WTC11 (cell line): ENCODE results near the gene GRK2. TPM values are rescaled to one million over a fixed set of nuclear protein-coding genes. Genes with fewer than 3 reads are reported as not detected.
A peak's percentile ranks its signal among the peaks of the same experiment; 100 is the strongest.

Experiments used
- ATAC-seq: fragments of 200-7000 bp; cut with Tn5 transposase; 2 replicates; pipeline ENCODE4 v1.10.0; 2021; ENCODE audit warnings: mild to moderate bottlenecking, moderate library complexity
- CTCF ChIA-PET: fragments of 300-600 bp; sonication (Branson Sonifier 250); formaldehyde crosslinking; loops from one replicate; lab custom pipeline; 2021; ENCODE audit warnings: antibody characterized with exemption; lab: Charles Lee
- POLR2A ChIA-PET: fragments of 350-600 bp; sonication (Branson Sonifier 250); formaldehyde crosslinking; loops from one replicate; lab custom pipeline; 2021; ENCODE audit warnings: antibody characterized with exemption; lab: Charles Lee
- DNase-seq: peaks from one replicate; pipeline ENCODE4 v3.0.0; 2021; ENCODE audit warnings: low spot score
- H3K27ac Mint-ChIP-seq: 2 replicates; pipeline ENCODE4 v1.8.0; 2021; ENCODE audit warnings: mixed read lengths
- H3K27me3 Mint-ChIP-seq: 2 replicates; pipeline ENCODE4 v1.8.0; 2021; ENCODE audit warnings: low read depth, mild to moderate bottlenecking, moderate library complexity, mixed read lengths
- H3K36me3 Mint-ChIP-seq: 2 replicates; pipeline ENCODE4 v1.8.0; 2021; ENCODE audit warnings: mixed read lengths
- H3K4me1 Mint-ChIP-seq: 2 replicates; pipeline ENCODE4 v1.8.0; 2022; ENCODE audit warnings: mixed read lengths
- H3K4me3 Mint-ChIP-seq: 2 replicates; pipeline ENCODE4 v1.8.0; 2021; ENCODE audit warnings: mild to moderate bottlenecking, moderate library complexity, mixed read lengths
- H3K9me3 Mint-ChIP-seq: 2 replicates; pipeline ENCODE4 v1.8.0; 2021; ENCODE audit warnings: mixed read lengths
- ELF4 ChIP-seq: sonication (generic); formaldehyde crosslinking; IDR thresholded peaks from 2 replicates; pipeline ENCODE4 v1.8.1; 2022; ENCODE audit warnings: low read depth, mild to moderate bottlenecking, moderate library complexity, missing genetic modification reagents
- FOXJ3 ChIP-seq: sonication (generic); formaldehyde crosslinking; IDR thresholded peaks from 2 replicates; pipeline ENCODE4 v1.9.0; 2021; ENCODE audit warnings: missing genetic modification reagents, mild to moderate bottlenecking, borderline replicate concordance
- IRF2 ChIP-seq: sonication (generic); formaldehyde crosslinking; IDR thresholded peaks from 2 replicates; pipeline ENCODE4 v1.8.0; 2022; ENCODE audit warnings: low read depth, missing genetic modification reagents, borderline replicate concordance
- NFATC4 ChIP-seq: fragments of 250-450 bp; sonication (Bioruptor Pico); IDR thresholded peaks from 2 replicates; pipeline ENCODE4 v1.9.0; 2021; ENCODE audit warnings: mild to moderate bottlenecking
- NR1H2 ChIP-seq: sonication (generic); formaldehyde crosslinking; IDR thresholded peaks from 2 replicates; pipeline ENCODE4 v1.9.0; 2021; ENCODE audit warnings: mild to moderate bottlenecking, moderate library complexity, missing genetic modification reagents
- PRRX2 ChIP-seq: fragments of 250-450 bp; sonication (Bioruptor Pico); IDR thresholded peaks from 2 replicates; pipeline ENCODE4 v1.8.0; 2021; ENCODE audit warnings: mild to moderate bottlenecking
- ZNF121 ChIP-seq: sonication (generic); formaldehyde crosslinking; IDR thresholded peaks from 2 replicates; pipeline ENCODE4 v1.8.0; 2023; ENCODE audit warnings: missing genetic modification reagents
- ZNF232 ChIP-seq: sonication (generic); formaldehyde crosslinking; IDR thresholded peaks from 2 replicates; pipeline ENCODE4 v1.8.0; 2022; ENCODE audit warnings: mild to moderate bottlenecking, missing genetic modification reagents
- ZNF263 ChIP-seq: sonication (generic); formaldehyde crosslinking; IDR thresholded peaks from 2 replicates; pipeline ENCODE4 v1.8.1; 2022; ENCODE audit warnings: low read depth, mild to moderate bottlenecking, moderate library complexity, missing genetic modification reagents
- ZNF416 ChIP-seq: fragments of 250-450 bp; sonication (Bioruptor Pico); IDR thresholded peaks from 2 replicates; pipeline ENCODE4 v1.9.0; 2021; ENCODE audit warnings: mild to moderate bottlenecking, inconsistent platforms
- total RNA-seq: library from RNA; stranded (reverse); gene quantifications from 3 replicates; pipeline ENCODE4 v1.2.3, GENCODE V29; 2021
- TF ChIP-seq, protein P1 (sequence below): sonication (generic); formaldehyde crosslinking; IDR thresholded peaks from 2 replicates; pipeline ENCODE4 v1.8.1; 2023; ENCODE audit warnings: mild to moderate bottlenecking, missing genetic modification reagents, moderate library complexity
- TF ChIP-seq, protein P2 (sequence below): sonication (generic); formaldehyde crosslinking; IDR thresholded peaks from 2 replicates; pipeline ENCODE4 v1.8.0; 2023; ENCODE audit warnings: missing genetic modification reagents, mild to moderate bottlenecking, borderline replicate concordance
- TF ChIP-seq, protein P3 (sequence below): fragments of 200-600 bp; IDR thresholded peaks from 2 replicates; pipeline ENCODE4 v1.8.0; 2022; ENCODE audit warnings: antibody characterized with exemption
- TF ChIP-seq, protein P4 (sequence below): fragments of 250-450 bp; sonication (Bioruptor Pico); IDR thresholded peaks from 2 replicates; pipeline ENCODE4 v1.9.0; 2021; ENCODE audit warnings: mild to moderate bottlenecking, borderline replicate concordance

The GRK2 gene
- total RNA-seq, 1 experiment from 2014 or later = 68.1 TPM

DNA sequence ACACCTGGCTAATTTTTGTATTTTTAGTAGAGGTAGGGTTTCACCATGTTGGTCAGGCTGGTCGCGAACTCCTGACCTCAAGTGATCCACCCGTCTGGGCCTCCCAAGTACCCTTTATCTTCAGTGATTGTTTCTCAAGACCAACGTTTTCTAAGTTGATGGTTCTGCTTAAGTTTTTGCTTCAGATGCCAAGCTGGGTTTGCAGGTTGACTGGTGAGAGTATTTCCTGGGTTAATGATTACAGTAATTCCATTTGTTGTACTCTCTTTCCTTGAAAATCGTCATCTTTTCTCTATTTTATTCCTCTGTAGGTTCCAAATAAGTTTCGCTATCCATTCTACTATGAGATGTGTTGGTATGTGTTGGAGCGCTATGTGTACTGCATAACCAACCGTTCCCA lies 38.5 kb upstream of the GRK2 start (continued):
- TF ChIP-seq, protein P1, sequence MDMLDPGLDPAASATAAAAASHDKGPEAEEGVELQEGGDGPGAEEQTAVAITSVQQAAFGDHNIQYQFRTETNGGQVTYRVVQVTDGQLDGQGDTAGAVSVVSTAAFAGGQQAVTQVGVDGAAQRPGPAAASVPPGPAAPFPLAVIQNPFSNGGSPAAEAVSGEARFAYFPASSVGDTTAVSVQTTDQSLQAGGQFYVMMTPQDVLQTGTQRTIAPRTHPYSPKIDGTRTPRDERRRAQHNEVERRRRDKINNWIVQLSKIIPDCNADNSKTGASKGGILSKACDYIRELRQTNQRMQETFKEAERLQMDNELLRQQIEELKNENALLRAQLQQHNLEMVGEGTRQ (CRISPR knock-in tag) = no peak
- TF ChIP-seq NR1H2 (CRISPR knock-in tag) = no peak
- TF ChIP-seq ELF4 (CRISPR knock-in tag) = no peak
- TF ChIP-seq, protein P2, sequence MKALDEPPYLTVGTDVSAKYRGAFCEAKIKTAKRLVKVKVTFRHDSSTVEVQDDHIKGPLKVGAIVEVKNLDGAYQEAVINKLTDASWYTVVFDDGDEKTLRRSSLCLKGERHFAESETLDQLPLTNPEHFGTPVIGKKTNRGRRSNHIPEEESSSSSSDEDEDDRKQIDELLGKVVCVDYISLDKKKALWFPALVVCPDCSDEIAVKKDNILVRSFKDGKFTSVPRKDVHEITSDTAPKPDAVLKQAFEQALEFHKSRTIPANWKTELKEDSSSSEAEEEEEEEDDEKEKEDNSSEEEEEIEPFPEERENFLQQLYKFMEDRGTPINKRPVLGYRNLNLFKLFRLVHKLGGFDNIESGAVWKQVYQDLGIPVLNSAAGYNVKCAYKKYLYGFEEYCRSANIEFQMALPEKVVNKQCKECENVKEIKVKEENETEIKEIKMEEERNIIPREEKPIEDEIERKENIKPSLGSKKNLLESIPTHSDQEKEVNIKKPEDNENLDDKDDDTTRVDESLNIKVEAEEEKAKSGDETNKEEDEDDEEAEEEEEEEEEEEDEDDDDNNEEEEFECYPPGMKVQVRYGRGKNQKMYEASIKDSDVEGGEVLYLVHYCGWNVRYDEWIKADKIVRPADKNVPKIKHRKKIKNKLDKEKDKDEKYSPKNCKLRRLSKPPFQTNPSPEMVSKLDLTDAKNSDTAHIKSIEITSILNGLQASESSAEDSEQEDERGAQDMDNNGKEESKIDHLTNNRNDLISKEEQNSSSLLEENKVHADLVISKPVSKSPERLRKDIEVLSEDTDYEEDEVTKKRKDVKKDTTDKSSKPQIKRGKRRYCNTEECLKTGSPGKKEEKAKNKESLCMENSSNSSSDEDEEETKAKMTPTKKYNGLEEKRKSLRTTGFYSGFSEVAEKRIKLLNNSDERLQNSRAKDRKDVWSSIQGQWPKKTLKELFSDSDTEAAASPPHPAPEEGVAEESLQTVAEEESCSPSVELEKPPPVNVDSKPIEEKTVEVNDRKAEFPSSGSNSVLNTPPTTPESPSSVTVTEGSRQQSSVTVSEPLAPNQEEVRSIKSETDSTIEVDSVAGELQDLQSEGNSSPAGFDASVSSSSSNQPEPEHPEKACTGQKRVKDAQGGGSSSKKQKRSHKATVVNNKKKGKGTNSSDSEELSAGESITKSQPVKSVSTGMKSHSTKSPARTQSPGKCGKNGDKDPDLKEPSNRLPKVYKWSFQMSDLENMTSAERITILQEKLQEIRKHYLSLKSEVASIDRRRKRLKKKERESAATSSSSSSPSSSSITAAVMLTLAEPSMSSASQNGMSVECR (CRISPR knock-in tag) = no peak
- TF ChIP-seq, protein P3, sequence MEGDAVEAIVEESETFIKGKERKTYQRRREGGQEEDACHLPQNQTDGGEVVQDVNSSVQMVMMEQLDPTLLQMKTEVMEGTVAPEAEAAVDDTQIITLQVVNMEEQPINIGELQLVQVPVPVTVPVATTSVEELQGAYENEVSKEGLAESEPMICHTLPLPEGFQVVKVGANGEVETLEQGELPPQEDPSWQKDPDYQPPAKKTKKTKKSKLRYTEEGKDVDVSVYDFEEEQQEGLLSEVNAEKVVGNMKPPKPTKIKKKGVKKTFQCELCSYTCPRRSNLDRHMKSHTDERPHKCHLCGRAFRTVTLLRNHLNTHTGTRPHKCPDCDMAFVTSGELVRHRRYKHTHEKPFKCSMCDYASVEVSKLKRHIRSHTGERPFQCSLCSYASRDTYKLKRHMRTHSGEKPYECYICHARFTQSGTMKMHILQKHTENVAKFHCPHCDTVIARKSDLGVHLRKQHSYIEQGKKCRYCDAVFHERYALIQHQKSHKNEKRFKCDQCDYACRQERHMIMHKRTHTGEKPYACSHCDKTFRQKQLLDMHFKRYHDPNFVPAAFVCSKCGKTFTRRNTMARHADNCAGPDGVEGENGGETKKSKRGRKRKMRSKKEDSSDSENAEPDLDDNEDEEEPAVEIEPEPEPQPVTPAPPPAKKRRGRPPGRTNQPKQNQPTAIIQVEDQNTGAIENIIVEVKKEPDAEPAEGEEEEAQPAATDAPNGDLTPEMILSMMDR = no peak
- TF ChIP-seq ZNF263 (CRISPR knock-in tag) = no peak
- TF ChIP-seq, protein P4, sequence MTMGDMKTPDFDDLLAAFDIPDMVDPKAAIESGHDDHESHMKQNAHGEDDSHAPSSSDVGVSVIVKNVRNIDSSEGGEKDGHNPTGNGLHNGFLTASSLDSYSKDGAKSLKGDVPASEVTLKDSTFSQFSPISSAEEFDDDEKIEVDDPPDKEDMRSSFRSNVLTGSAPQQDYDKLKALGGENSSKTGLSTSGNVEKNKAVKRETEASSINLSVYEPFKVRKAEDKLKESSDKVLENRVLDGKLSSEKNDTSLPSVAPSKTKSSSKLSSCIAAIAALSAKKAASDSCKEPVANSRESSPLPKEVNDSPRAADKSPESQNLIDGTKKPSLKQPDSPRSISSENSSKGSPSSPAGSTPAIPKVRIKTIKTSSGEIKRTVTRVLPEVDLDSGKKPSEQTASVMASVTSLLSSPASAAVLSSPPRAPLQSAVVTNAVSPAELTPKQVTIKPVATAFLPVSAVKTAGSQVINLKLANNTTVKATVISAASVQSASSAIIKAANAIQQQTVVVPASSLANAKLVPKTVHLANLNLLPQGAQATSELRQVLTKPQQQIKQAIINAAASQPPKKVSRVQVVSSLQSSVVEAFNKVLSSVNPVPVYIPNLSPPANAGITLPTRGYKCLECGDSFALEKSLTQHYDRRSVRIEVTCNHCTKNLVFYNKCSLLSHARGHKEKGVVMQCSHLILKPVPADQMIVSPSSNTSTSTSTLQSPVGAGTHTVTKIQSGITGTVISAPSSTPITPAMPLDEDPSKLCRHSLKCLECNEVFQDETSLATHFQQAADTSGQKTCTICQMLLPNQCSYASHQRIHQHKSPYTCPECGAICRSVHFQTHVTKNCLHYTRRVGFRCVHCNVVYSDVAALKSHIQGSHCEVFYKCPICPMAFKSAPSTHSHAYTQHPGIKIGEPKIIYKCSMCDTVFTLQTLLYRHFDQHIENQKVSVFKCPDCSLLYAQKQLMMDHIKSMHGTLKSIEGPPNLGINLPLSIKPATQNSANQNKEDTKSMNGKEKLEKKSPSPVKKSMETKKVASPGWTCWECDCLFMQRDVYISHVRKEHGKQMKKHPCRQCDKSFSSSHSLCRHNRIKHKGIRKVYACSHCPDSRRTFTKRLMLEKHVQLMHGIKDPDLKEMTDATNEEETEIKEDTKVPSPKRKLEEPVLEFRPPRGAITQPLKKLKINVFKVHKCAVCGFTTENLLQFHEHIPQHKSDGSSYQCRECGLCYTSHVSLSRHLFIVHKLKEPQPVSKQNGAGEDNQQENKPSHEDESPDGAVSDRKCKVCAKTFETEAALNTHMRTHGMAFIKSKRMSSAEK (CRISPR knock-in tag) = no peak
- no peak for TF ChIP-seq PRRX2 (CRISPR knock-in tag)
- no peak for TF ChIP-seq IRF2 (CRISPR knock-in tag)
- no peak for TF ChIP-seq ZNF416 (CRISPR knock-in tag)
- TF ChIP-seq, all 79 proteins: peak for 0

DNA sequence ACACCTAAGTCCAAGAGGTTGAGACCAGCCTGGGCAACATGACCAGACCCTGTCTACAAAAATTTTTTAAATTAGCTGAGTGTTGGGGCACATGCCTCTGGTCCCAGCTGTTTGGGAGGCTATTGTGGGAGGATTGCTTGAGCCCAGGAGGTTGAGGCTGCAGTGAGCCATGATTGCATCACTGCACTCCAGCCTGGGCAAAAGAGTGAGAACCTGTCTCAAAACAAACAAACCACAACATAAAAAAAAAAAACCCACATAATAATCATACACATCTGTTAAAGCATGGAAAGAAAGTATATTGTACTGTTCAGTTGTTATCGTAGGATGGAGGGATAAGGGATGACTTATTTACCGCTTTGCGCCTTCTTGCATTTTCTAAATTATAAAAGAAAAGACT lies 35.9 kb upstream of the GRK2 start:
- ATAC-seq (no peak), DNase-seq (no peak)
- ChIA-PET CTCF (interaction anchor here (0.6 kb wide), 2 partner anchors 9 to 57 kb away, joined by 3 read pairs; no protein-coding TSS in a partner anchor), POLR2A (no interaction called here)
- H3K27ac Mint-ChIP-seq = no peak overlapping the region
- no peaks in the 10 kb centered on the region for H3K9me3 Mint-ChIP-seq
- no peak overlapping the region for H3K4me3 Mint-ChIP-seq
- no peaks in the 10 kb centered on the region for H3K27me3 Mint-ChIP-seq
- TF ChIP-seq FOXJ3 (CRISPR knock-in tag) = no peak
- TF ChIP-seq NFATC4 = no peak
- H3K4me1 Mint-ChIP-seq = no peaks in the 10 kb centered on the region
- peaks cover 54% of the 10 kb centered on the region for H3K36me3 Mint-ChIP-seq

DNA sequence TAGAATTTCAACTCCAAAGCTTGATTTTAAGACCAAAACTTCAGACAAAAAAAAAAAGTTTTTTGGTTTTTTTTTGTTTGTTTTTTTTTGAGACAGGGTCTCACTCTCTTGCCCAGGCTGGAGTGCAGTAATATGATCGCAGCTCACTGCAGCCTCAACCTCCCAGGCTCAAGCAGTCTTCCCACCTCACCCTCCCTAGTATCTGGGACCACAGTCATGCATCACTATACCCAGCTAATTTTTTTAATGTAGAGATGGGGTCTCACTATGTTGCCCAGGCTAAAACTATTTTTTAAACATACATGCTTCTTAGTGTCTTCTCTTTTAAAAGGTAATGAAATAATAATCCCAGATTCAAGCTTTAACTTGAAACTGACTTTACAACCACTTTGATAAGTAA lies 35.4 kb upstream of the GRK2 start:
- no peak for DNase-seq
- Mint-ChIP-seq H3K27ac (no peak overlapping the region), H3K4me3 (no peak overlapping the region), H3K27me3 (no peaks in the 10 kb centered on the region), H3K9me3 (no peaks in the 10 kb centered on the region), H3K36me3 (peaks cover 54% of the 10 kb centered on the region), H3K4me1 (no peaks in the 10 kb centered on the region)
- POLR2A ChIA-PET = no interaction called here
- TF ChIP-seq ZNF121 (CRISPR knock-in tag) (peak; percentile 89), ZNF232 (CRISPR knock-in tag) (no peak)
- ATAC-seq = no peak
- CTCF ChIA-PET = interaction anchor here (0.6 kb wide), 2 partner anchors 9 to 57 kb away, joined by 3 read pairs; no protein-coding TSS in a partner anchor
